ENCODE data around the gene CLIP1.

DNA sequence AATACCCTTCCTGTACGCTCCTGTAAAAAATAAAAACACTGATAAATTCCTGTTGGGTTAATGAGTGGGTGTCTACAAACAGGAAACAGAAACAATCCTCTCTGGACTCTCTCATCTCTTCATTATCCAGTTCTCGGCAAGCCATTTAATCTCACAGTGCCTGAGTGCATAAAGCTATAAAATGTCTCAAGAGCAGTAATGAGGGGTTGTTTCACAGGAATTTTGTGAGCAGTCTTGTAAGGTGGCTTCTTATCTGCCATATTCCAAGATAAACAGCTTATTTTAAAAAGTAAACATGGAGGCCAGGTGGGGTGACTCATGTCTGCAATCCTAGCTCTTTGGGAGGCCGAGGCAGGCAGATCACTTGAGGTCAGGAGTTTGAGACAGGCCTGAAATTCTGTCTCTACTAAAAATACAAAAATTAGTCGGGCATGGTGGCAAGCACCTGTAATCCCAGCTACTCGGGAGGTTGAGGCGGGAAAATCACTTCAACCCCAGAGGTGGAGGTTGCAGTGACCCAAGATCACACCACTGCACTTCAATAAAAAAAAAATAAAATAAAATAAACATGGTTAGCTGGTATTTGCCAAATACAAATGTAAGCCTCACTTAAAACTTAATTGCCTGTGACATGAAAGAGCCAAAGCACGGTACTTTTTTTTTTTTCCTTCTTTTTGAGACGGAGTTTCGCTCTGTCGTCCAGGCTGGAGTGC, 54.0 kb downstream of the CLIP1 start:
- TF ChIP-seq, protein P1, sequence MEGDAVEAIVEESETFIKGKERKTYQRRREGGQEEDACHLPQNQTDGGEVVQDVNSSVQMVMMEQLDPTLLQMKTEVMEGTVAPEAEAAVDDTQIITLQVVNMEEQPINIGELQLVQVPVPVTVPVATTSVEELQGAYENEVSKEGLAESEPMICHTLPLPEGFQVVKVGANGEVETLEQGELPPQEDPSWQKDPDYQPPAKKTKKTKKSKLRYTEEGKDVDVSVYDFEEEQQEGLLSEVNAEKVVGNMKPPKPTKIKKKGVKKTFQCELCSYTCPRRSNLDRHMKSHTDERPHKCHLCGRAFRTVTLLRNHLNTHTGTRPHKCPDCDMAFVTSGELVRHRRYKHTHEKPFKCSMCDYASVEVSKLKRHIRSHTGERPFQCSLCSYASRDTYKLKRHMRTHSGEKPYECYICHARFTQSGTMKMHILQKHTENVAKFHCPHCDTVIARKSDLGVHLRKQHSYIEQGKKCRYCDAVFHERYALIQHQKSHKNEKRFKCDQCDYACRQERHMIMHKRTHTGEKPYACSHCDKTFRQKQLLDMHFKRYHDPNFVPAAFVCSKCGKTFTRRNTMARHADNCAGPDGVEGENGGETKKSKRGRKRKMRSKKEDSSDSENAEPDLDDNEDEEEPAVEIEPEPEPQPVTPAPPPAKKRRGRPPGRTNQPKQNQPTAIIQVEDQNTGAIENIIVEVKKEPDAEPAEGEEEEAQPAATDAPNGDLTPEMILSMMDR (CRISPR knock-in tag; IDR thresholded peaks at IDR 0.05): no peak
- TF ChIP-seq PHF21A (CRISPR knock-in tag; IDR thresholded peaks at IDR 0.05): no peak
- TF ChIP-seq, protein P2, sequence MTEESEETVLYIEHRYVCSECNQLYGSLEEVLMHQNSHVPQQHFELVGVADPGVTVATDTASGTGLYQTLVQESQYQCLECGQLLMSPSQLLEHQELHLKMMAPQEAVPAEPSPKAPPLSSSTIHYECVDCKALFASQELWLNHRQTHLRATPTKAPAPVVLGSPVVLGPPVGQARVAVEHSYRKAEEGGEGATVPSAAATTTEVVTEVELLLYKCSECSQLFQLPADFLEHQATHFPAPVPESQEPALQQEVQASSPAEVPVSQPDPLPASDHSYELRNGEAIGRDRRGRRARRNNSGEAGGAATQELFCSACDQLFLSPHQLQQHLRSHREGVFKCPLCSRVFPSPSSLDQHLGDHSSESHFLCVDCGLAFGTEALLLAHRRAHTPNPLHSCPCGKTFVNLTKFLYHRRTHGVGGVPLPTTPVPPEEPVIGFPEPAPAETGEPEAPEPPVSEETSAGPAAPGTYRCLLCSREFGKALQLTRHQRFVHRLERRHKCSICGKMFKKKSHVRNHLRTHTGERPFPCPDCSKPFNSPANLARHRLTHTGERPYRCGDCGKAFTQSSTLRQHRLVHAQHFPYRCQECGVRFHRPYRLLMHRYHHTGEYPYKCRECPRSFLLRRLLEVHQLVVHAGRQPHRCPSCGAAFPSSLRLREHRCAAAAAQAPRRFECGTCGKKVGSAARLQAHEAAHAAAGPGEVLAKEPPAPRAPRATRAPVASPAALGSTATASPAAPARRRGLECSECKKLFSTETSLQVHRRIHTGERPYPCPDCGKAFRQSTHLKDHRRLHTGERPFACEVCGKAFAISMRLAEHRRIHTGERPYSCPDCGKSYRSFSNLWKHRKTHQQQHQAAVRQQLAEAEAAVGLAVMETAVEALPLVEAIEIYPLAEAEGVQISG (CRISPR knock-in tag; IDR thresholded peaks at IDR 0.05): no peak
- TF ChIP-seq SIN3B (IDR thresholded peaks at IDR 0.05; ENCODE audit: low read length): no peak
- TF ChIP-seq, protein P3, sequence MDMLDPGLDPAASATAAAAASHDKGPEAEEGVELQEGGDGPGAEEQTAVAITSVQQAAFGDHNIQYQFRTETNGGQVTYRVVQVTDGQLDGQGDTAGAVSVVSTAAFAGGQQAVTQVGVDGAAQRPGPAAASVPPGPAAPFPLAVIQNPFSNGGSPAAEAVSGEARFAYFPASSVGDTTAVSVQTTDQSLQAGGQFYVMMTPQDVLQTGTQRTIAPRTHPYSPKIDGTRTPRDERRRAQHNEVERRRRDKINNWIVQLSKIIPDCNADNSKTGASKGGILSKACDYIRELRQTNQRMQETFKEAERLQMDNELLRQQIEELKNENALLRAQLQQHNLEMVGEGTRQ (IDR thresholded peaks at IDR 0.05; ENCODE audit: low read depth, low read length): no peak
- TF ChIP-seq, protein P3 (CRISPR knock-in tag; IDR thresholded peaks at IDR 0.05; ENCODE audit: borderline replicate concordance): no peak
- TF ChIP-seq GATAD1 (CRISPR knock-in tag; IDR thresholded peaks at IDR 0.05): no peak
- no peak for TF ChIP-seq NFATC3 (CRISPR knock-in tag; IDR thresholded peaks at IDR 0.05)
- no peak for TF ChIP-seq ZBTB1 (CRISPR knock-in tag; IDR thresholded peaks at IDR 0.05; ENCODE audit: borderline replicate concordance)
- TF ChIP-seq, protein P4, sequence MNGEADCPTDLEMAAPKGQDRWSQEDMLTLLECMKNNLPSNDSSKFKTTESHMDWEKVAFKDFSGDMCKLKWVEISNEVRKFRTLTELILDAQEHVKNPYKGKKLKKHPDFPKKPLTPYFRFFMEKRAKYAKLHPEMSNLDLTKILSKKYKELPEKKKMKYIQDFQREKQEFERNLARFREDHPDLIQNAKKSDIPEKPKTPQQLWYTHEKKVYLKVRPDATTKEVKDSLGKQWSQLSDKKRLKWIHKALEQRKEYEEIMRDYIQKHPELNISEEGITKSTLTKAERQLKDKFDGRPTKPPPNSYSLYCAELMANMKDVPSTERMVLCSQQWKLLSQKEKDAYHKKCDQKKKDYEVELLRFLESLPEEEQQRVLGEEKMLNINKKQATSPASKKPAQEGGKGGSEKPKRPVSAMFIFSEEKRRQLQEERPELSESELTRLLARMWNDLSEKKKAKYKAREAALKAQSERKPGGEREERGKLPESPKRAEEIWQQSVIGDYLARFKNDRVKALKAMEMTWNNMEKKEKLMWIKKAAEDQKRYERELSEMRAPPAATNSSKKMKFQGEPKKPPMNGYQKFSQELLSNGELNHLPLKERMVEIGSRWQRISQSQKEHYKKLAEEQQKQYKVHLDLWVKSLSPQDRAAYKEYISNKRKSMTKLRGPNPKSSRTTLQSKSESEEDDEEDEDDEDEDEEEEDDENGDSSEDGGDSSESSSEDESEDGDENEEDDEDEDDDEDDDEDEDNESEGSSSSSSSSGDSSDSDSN (CRISPR knock-in tag; IDR thresholded peaks at IDR 0.05): no peak
- TF ChIP-seq, protein P5, sequence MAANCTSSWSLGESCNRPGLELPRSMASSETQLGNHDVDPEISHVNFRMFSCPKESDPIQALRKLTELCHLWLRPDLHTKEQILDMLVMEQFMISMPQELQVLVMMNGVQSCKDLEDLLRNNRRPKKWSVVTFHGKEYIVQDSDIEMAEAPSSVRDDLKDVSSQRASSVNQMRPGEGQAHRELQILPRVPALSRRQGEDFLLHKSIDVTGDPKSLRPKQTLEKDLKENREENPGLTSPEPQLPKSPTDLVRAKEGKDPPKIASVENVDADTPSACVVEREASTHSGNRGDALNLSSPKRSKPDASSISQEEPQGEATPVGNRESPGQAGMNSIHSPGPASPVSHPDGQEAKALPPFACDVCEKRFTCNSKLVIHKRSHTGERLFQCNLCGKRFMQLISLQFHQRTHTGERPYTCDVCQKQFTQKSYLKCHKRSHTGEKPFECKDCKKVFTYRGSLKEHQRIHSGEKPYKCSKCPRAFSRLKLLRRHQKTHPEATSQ (CRISPR knock-in tag; IDR thresholded peaks at IDR 0.05; ENCODE audit: borderline replicate concordance): no peak
- TF ChIP-seq ZNF264 (CRISPR knock-in tag; IDR thresholded peaks at IDR 0.05): no peak
- TF ChIP-seq, protein P6, sequence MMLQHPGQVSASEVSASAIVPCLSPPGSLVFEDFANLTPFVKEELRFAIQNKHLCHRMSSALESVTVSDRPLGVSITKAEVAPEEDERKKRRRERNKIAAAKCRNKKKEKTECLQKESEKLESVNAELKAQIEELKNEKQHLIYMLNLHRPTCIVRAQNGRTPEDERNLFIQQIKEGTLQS (CRISPR knock-in tag; IDR thresholded peaks at IDR 0.05): no peak
- TF ChIP-seq ZNF652 (CRISPR knock-in tag; IDR thresholded peaks at IDR 0.05; ENCODE audit: borderline replicate concordance, low read depth): no peak
- TF ChIP-seq, protein P7, sequence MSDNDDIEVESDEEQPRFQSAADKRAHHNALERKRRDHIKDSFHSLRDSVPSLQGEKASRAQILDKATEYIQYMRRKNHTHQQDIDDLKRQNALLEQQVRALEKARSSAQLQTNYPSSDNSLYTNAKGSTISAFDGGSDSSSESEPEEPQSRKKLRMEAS (IDR thresholded peaks at IDR 0.05): no peak
